Activated T-helper 1 cell treated with anti-CD3 and anti-CD28 coated beads, Interleukin-12 subunit alpha, Interleukin-12 subunit beta, Interleukin-2, Interleukin-4 antibody, amounts not matched to agents 30 ng/mL and 10 ng/mL and 1 ng/mL, durations not matched to agents 14 hours and 24 hours and 36 hours (primary cell): Measurements from ENCODE around the gene SMTNL2. TPM values are rescaled to one million over a fixed set of nuclear protein-coding genes. Genes with fewer than 3 reads are reported as not detected.

Source experiments
- DNase-seq: peaks from one replicate; pipeline ENCODE4 v3.0.0; 2021; ENCODE audit warnings: low spot score
- H3K27ac Mint-ChIP-seq: one replicate; pipeline ENCODE4 v1.8.0; 2021; ENCODE audit warnings: mild to moderate bottlenecking, mixed read lengths
- H3K27me3 Mint-ChIP-seq: one replicate; pipeline ENCODE4 v1.8.0; 2022; ENCODE audit warnings: mild to moderate bottlenecking, moderate library complexity, mixed read lengths; ENCODE audit not compliant: insufficient read depth
- H3K36me3 Mint-ChIP-seq: one replicate; pipeline ENCODE4 v1.8.0; 2021; ENCODE audit warnings: low read depth, mixed read lengths
- H3K4me1 Mint-ChIP-seq: one replicate; pipeline ENCODE4 v1.8.0; 2021; ENCODE audit warnings: low read depth, mixed read lengths
- H3K4me3 Mint-ChIP-seq: one replicate; pipeline ENCODE4 v1.8.0; 2021; ENCODE audit warnings: mild to moderate bottlenecking, moderate library complexity, mixed read lengths
- H3K9me3 Mint-ChIP-seq: one replicate; pipeline ENCODE4 v1.8.0; 2021; ENCODE audit warnings: mixed read lengths
- intact Hi-C: fragments of 100-400 bp; cut with micrococcal nuclease; formaldehyde crosslinking; loops from one replicate; pipeline ENCODE4 v1.15.1; 2024
- total RNA-seq: library from RNA; stranded (reverse); gene quantifications from 2 replicates; pipeline ENCODE4 v1.2.3, GENCODE V29; 2022

The SMTNL2 gene
- not detected in 2 replicates for total RNA-seq

DNA sequence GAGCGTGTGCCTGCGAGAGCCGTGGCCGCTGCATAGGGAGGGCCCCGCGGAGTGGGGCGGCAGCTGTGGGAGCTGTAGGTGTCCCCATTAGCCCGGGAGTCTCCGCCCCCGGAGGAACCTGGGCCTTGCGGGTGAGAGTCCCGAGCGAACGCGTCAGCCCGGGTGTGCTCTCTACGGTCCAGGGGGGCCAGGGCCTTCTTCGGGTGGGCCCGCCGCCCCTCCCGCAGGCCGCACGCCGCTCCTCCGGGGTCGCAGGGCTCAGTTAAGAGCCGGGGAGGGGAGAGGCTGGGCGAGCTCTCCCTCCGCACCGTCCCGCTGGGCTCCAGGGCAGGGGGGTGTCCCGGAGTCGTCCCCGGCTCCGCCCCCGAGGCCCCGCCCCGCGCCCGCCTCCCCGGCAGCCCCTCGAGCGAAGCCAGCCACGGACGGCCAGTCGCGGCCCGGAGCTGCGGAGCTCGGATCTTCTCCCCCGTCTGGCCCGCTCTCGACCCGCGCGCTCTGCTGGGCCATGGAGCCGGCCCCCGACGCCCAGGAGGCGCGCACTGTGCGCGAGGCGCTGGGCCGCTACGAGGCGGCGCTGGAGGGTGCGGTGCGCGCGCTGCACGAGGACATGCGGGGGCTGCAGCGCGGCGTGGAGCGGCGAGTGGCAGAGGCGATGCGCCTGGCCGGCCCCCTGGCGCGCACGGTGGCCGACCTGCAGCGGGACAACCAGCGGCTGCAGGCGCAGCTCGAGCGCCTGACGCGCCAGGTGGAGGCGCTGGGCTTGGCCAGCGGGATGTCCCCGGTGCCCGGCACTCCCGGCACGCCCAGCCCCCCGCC, at the start of gene SMTNL2:
Gene SMTNL2 (plus strand): TSS at position 429 of the 816 bp plus-strand sequence. CDS start 77 bp downstream, at position 506.
- DNase-seq, result no peak
- no peaks in the 10 kb centered on the region for H3K4me1 Mint-ChIP-seq
- peaks cover 55% of the 10 kb centered on the region for H3K27me3 Mint-ChIP-seq
- intact Hi-C loops, result no loop called here
- H3K36me3 Mint-ChIP-seq, result no peaks in the 10 kb centered on the region
- no peak within 1 kb of the TSS for H3K4me3 Mint-ChIP-seq
- no peaks in the 10 kb centered on the region for H3K9me3 Mint-ChIP-seq
- no peak within 1 kb of the TSS for H3K27ac Mint-ChIP-seq

- Mint-ChIP-seq H3K27ac (no peak overlapping the region), H3K9me3 (no peaks in the 10 kb centered on the region), H3K36me3 (peaks cover 2% of the 10 kb centered on the region), H3K4me1 (no peaks in the 10 kb centered on the region), H3K27me3 (no peaks in the 10 kb centered on the region), H3K4me3 (no peak overlapping the region)
- intact Hi-C loops, result no loop called here
- DNase-seq, result no peak
These were observed 49.2 kb upstream of the SMTNL2 start for GRCh38 chr17:4534928-4535666.

GRCh38 chr17:4535667-4536258, 48.6 kb upstream of the SMTNL2 start:
- H3K4me3 Mint-ChIP-seq, result no peak overlapping the region
- no peak for DNase-seq
- peaks cover 2% of the 10 kb centered on the region for H3K36me3 Mint-ChIP-seq
- intact Hi-C loops, result no loop called here
- no peaks in the 10 kb centered on the region for H3K4me1 Mint-ChIP-seq
- no peak overlapping the region for H3K27ac Mint-ChIP-seq
- H3K9me3 Mint-ChIP-seq, result no peaks in the 10 kb centered on the region
- H3K27me3 Mint-ChIP-seq, result no peaks in the 10 kb centered on the region

DNA sequence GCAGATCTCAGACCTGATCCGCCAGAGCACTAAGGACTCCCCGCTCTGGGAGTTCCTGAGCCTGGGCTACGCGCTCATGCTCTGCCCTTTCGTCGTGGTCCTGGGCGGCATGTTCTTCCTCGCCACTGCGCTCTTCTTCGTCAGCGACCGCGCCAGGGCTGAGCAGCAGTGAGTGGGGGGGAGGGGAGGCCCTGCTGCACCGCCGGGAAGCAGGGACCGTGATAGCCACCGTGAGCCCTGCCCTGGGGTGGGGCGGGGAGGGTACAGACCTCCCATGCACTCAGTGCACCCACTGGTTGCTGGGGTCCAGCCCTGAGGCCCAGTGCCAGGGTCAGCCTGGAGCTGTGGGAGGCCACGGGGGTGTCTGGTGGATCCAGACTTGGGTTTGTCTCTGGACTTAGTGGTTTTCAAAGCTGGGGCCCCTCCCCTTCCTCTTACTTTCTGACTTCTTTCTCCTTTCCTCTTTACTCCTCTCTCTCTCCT, 48.0 kb upstream of the SMTNL2 start:
- no peaks in the 10 kb centered on the region for H3K9me3 Mint-ChIP-seq
- H3K36me3 Mint-ChIP-seq, result peaks cover 7% of the 10 kb centered on the region
- intact Hi-C loops, result no loop called here
- DNase-seq, result no peak
- H3K27me3 Mint-ChIP-seq, result no peaks in the 10 kb centered on the region
- H3K4me1 Mint-ChIP-seq, result no peaks in the 10 kb centered on the region
- H3K27ac Mint-ChIP-seq, result no peak overlapping the region
- H3K4me3 Mint-ChIP-seq, result no peak overlapping the region

DNA sequence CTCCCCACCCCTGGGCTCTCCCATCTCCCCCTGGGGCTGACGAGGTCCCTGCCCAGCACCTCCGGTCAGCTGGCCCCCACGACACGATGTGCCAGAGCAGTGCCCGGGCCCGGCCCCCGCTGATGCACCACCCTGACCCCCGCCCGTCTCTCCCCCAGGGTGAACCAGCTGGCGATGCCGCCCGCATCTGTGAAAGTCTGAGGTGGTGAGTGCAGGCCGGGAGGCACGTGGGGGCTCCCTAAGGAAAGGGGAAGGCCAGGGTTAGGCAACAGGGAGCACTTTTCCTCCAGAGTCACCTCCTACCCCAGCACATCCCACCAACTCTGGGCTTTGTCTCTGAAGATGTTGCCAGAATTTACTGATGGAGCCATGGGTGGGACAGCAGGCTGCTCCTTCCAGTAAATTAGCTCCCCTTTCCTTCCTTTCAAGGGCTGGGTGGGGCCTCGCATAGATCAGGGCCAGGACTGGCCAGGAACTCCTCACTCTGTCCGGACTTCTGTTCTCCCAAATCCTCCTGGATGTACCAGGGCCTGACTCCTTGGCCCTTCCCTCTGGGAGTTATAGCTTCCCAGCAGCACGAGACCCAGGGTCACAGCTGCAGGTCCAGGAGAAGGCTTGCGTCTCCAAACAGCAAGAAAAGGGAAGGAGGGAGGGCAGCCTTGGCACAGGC, 47.5 kb upstream of the SMTNL2 start:
- peaks cover 9% of the 10 kb centered on the region for H3K36me3 Mint-ChIP-seq
- no peak overlapping the region for H3K27ac Mint-ChIP-seq
- H3K9me3 Mint-ChIP-seq, result no peaks in the 10 kb centered on the region
- H3K27me3 Mint-ChIP-seq, result no peaks in the 10 kb centered on the region
- H3K4me1 Mint-ChIP-seq, result no peaks in the 10 kb centered on the region
- no peak for DNase-seq
- intact Hi-C loops, result no loop called here
- no peak overlapping the region for H3K4me3 Mint-ChIP-seq

- intact Hi-C loops, result no loop called here
- H3K4me3 Mint-ChIP-seq, result no peak overlapping the region
- no peaks in the 10 kb centered on the region for H3K27me3 Mint-ChIP-seq
- H3K27ac Mint-ChIP-seq, result no peak overlapping the region
- no peaks in the 10 kb centered on the region for H3K9me3 Mint-ChIP-seq
- H3K36me3 Mint-ChIP-seq, result peaks cover 14% of the 10 kb centered on the region
- no peaks in the 10 kb centered on the region for H3K4me1 Mint-ChIP-seq
- DNase-seq, result no peak
These were observed 46.7 kb upstream of the SMTNL2 start for GRCh38 chr17:4537451-4538235.

DNA sequence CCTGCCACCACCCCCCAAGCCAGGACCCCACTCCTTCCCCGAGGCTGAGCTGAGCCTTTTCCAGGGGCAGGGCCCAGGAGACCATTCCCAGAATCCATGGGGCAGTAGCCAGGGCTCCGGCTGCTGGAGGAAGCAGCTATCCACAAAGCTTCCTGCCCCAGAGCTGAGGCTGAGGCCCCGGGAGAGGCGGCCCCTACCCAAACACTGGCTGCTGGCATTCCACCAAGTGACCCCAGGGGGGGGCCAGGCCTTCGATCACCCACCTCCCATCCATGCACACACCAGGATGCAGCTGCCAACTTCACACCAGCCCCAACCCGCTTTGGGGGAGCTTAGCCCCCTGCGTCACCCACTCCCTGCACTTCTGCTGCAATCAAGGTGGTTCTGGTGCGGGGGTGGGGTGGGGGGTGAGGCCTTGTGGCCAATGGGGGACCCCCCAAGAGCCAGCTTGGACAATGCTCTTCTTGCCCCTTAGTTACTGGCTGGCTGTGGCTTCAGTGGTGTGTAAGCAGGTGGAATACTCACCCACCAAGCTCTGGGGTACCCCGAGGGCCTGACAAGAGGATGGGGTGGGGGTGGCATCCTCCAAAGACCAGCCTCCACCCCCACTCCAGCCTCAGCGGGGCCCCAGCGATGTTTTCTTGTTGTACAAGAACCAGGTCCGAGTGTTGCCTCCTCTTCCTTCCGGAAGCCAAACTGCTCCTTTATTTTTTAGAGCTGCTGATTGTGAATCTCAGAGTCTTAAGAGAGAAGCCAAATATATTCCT, 45.9 kb upstream of the SMTNL2 start:
- no peaks in the 10 kb centered on the region for H3K4me1 Mint-ChIP-seq
- no peak overlapping the region for H3K4me3 Mint-ChIP-seq
- intact Hi-C loops, result no loop called here
- H3K27me3 Mint-ChIP-seq, result no peaks in the 10 kb centered on the region
- DNase-seq, result no peak
- no peak overlapping the region for H3K27ac Mint-ChIP-seq
- H3K36me3 Mint-ChIP-seq, result peaks cover 14% of the 10 kb centered on the region
- no peaks in the 10 kb centered on the region for H3K9me3 Mint-ChIP-seq

DNA sequence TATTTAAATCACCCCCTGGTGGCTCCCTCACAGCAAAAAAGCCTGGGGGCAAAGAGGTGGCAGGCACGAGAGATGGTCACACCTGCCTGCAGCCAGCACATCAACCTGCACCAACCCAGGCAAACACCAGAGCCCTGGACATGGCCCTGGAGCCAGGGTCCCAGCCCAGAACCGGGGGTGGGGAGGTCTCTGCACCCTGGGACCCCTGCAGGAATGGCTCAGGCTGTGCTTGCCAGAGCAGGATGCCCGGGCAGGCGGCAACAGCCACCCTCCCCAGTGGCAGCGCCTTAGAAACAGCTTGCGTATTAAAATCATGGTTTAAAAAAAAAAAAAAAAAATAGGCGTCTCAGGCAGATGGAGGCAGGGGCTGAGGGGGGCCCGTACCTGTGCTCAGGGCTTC, 45.3 kb upstream of the SMTNL2 start:
- no peak overlapping the region for H3K27ac Mint-ChIP-seq
- DNase-seq, result no peak
- intact Hi-C loops, result no loop called here
- peaks cover 14% of the 10 kb centered on the region for H3K36me3 Mint-ChIP-seq
- no peaks in the 10 kb centered on the region for H3K9me3 Mint-ChIP-seq
- H3K4me3 Mint-ChIP-seq, result no peak overlapping the region
- H3K4me1 Mint-ChIP-seq, result no peaks in the 10 kb centered on the region
- H3K27me3 Mint-ChIP-seq, result no peaks in the 10 kb centered on the region

- no peak for DNase-seq
- Mint-ChIP-seq H3K27me3 (no peaks in the 10 kb centered on the region), H3K9me3 (no peaks in the 10 kb centered on the region), H3K36me3 (peaks cover 14% of the 10 kb centered on the region), H3K4me3 (no peak overlapping the region), H3K4me1 (no peaks in the 10 kb centered on the region), H3K27ac (no peak overlapping the region)
- intact Hi-C loops, result no loop called here
These were observed 44.6 kb upstream of the SMTNL2 start for GRCh38 chr17:4539576-4540223.

DNA sequence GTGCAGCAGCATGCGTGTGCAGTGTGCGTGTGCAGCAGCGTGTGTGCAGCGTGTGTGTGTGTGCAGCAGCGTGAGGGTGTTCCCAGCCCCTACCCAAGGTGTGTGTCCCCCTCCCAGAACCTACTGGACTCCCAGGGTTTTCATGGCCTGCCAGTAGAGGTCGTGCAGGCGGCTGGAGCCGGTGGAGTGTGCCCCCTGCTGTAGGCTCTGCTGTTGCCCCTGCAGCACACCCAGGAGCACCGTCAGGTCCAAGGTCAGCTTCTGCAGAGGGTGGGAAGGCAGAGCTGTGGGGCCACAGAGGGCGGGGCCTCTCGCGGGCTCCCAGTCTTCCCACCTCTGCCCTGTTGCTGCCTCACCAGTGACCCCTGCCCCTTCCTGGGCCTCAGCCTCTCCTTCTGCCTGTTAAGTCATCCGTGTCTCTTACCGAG, 44.1 kb upstream of the SMTNL2 start:
- H3K4me3 Mint-ChIP-seq, result no peak overlapping the region
- H3K36me3 Mint-ChIP-seq, result peaks cover 14% of the 10 kb centered on the region
- intact Hi-C loops, result no loop called here
- no peaks in the 10 kb centered on the region for H3K9me3 Mint-ChIP-seq
- no peaks in the 10 kb centered on the region for H3K27me3 Mint-ChIP-seq
- no peak for DNase-seq
- H3K4me1 Mint-ChIP-seq, result no peaks in the 10 kb centered on the region
- H3K27ac Mint-ChIP-seq, result no peak overlapping the region

GRCh38 chr17:4540687-4541327, 43.5 kb upstream of the SMTNL2 start:
- Mint-ChIP-seq H3K4me3 (no peak overlapping the region), H3K9me3 (no peaks in the 10 kb centered on the region), H3K36me3 (peaks cover 14% of the 10 kb centered on the region), H3K27me3 (no peaks in the 10 kb centered on the region), H3K27ac (no peak overlapping the region), H3K4me1 (no peaks in the 10 kb centered on the region)
- DNase-seq, result no peak
- intact Hi-C loops, result no loop called here
